Nephron (organoid): Measurements from ENCODE around the gene NCOA6.

Source experiments
- H3K27ac Mint-ChIP-seq, 3 experiments: 2 replicates each; pipeline ENCODE4 v1.8.0; 2020; ENCODE audit warnings: mixed read lengths in 3 of 3, mild to moderate bottlenecking in 2 of 3, moderate library complexity in 1 of 3
- H3K27me3 Mint-ChIP-seq: 2 replicates; pipeline ENCODE4 v1.8.0; 2021; ENCODE audit warnings: low read depth, mild to moderate bottlenecking, moderate library complexity, mixed read lengths
- H3K36me3 Mint-ChIP-seq: 2 replicates; pipeline ENCODE4 v1.8.0; 2020; ENCODE audit warnings: low read depth, mixed read lengths
- H3K4me1 Mint-ChIP-seq: 2 replicates; pipeline ENCODE4 v1.8.0; 2020; ENCODE audit warnings: mixed read lengths
- H3K4me3 Mint-ChIP-seq, 3 experiments: 2 replicates each; pipeline ENCODE4 v1.8.0; 2020; ENCODE audit warnings: mild to moderate bottlenecking in 3 of 3, mixed read lengths in 3 of 3, moderate library complexity in 2 of 3
- H3K9me3 Mint-ChIP-seq: 2 replicates; pipeline ENCODE4 v1.8.0; 2020; ENCODE audit warnings: mixed read lengths
- CTCF ChIP-seq, 3 experiments: fragments of 200-600 bp; sonication (generic); IDR thresholded peaks; one replicate each; pipeline ENCODE4 v1.5.0; 2021; ENCODE audit warnings: antibody characterized with exemption in 3 of 3; ENCODE audit not compliant: unreplicated experiment in 3 of 3

Gene NCOA6

DNA sequence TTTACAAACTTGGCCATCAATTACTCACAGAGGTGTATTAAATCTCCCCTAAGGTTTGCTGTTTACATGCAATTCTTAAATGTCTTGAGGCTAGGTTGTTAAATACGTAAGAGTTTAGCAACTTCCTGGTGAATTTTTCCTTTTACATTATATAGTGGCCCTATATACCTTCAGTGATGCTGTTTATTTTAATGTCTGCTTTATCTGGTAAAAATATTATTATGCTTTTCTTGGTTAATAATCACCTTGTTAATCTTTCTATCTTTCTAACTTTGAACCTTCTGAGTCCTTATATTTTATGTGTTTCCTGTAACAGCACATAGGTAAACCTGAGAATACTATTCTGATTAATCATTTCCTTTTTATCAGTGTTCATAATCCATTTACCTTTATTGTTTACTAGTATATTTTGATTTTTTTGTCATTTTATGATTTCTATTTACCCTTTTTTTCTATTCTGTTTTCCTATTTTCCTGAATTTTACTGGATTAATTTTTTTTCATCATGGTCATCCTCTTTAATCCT lies 63.4 kb downstream of the NCOA6 start:
- no peaks in the 10 kb centered on the region for H3K9me3 Mint-ChIP-seq
- H3K4me1 Mint-ChIP-seq: no peaks in the 10 kb centered on the region
- no peaks in the 10 kb centered on the region for H3K27me3 Mint-ChIP-seq
- peaks cover 70% of the 10 kb centered on the region for H3K36me3 Mint-ChIP-seq
- H3K27ac Mint-ChIP-seq: no peak overlapping the region
- H3K4me3 Mint-ChIP-seq: no peak overlapping the region
- TF ChIP-seq CTCF (IDR thresholded peaks at IDR 0.05; ENCODE audit: unreplicated experiment in 3 of 3): no peak

GRCh38 chr20:34755367-34755766 lies 70.1 kb downstream of the NCOA6 start:
- H3K4me3 Mint-ChIP-seq: no peak overlapping the region
- peaks cover 68% of the 10 kb centered on the region for H3K36me3 Mint-ChIP-seq
- H3K27me3 Mint-ChIP-seq: no peaks in the 10 kb centered on the region
- no peaks in the 10 kb centered on the region for H3K4me1 Mint-ChIP-seq
- no peak overlapping the region for H3K27ac Mint-ChIP-seq
- no peak for TF ChIP-seq CTCF (IDR thresholded peaks at IDR 0.05; ENCODE audit: unreplicated experiment in 3 of 3)
- no peaks in the 10 kb centered on the region for H3K9me3 Mint-ChIP-seq

DNA sequence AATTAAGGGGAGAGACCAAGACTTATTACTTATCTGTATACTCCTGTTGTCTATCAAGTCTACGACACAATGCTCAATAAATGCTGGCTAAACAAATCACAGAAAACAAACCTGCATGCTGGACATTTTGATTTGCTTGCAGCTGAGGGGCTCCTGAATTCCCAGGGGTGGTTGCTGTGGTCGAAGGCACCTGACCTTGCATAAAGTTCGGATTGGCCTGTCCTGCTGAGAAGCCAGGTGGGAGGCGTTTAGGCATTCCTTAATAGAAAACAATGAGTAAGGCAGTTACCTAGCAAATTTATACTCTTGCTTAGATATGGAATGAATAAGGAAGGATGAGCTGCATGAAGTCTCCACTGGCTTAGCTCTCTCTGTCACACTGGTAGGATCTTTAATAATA lies 70.8 kb downstream of the NCOA6 start:
- Mint-ChIP-seq H3K27me3 (no peaks in the 10 kb centered on the region), H3K27ac (no peak overlapping the region), H3K4me3 (no peak overlapping the region), H3K36me3 (peaks cover 69% of the 10 kb centered on the region), H3K4me1 (no peaks in the 10 kb centered on the region), H3K9me3 (no peaks in the 10 kb centered on the region)
- no peak for TF ChIP-seq CTCF (IDR thresholded peaks at IDR 0.05; ENCODE audit: unreplicated experiment in 3 of 3)

- TF ChIP-seq CTCF (IDR thresholded peaks at IDR 0.05; ENCODE audit: unreplicated experiment in 3 of 3): no peak
- Mint-ChIP-seq H3K27ac (peak overlapping the region in 1 of 3 experiments; percentile 28), H3K27me3 (no peaks in the 10 kb centered on the region)
Observed at GRCh38 chr20:34753706-34754461, 71.6 kb downstream of the NCOA6 start.

DNA sequence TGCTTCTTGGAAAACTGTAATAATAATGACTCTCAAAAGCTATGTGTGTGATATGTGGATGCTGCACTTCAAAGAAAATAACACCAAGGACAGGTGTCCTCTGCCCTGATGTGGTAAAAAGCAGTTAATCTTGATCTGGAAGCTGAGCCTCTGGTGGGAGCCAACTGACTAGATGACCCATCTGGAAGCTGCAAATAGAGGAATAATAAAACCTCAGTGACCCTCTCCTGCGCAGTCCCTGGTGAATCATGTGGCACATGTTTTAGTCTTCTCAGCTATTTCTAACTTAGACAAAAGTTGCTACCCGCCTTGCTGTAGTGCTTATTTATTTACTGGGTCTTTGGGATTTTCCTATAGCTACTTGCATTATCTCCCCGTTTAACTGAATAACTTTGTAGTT lies 74.0 kb downstream of the NCOA6 start:
- no peak overlapping the region for H3K27ac Mint-ChIP-seq

More at GRCh38 chr20:34753706-34754461, 71.6 kb downstream of the NCOA6 start:
- peaks cover 72% of the 10 kb centered on the region for H3K36me3 Mint-ChIP-seq
- H3K4me1 Mint-ChIP-seq: no peaks in the 10 kb centered on the region
- no peak overlapping the region for H3K4me3 Mint-ChIP-seq
- H3K9me3 Mint-ChIP-seq: no peaks in the 10 kb centered on the region

More for the DNA sequence above, 74.0 kb downstream of the NCOA6 start:
- no peaks in the 10 kb centered on the region for H3K4me1 Mint-ChIP-seq
- TF ChIP-seq CTCF (IDR thresholded peaks at IDR 0.05; ENCODE audit: unreplicated experiment in 3 of 3): no peak
- H3K9me3 Mint-ChIP-seq: no peaks in the 10 kb centered on the region
- H3K27me3 Mint-ChIP-seq: no peaks in the 10 kb centered on the region
- H3K4me3 Mint-ChIP-seq: no peak overlapping the region
- H3K36me3 Mint-ChIP-seq: peaks cover 67% of the 10 kb centered on the region
